Measurements from ENCODE around the gene GPR39.

Gene GPR39

DNA sequence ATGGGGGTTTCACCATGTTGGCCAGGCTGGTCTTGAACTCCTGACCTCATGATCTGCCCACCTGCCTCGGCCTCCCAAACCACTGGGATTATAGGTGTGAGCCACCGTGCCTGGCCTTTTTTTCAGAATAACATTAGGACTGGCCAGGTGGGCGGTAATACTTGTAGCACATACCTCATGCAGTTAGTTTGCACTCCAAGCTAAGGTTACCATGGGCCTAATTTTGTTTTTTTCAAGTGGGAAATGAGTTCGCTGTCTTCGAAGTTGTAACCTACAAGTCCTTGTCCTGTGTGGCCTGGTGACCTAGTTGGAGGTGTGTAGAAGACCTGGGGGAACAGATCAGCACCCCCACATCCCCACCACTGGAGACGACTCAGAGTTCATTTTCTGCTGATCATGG is 178.6 kb downstream of the GPR39 start:
- in situ Hi-C loops (cut with HindIII; ENCODE audit: low pct_unique_long_range_greater_than_20kb, low sequenced_read_pairs), result no loop called here
- TF ChIP-seq JUND (IDR thresholded peaks at IDR 0.05; ENCODE audit: low read depth), result no peak
- DNase-seq (ENCODE audit: low read depth in 1 of 2, low spot score in 1 of 2), result no peak

DNA sequence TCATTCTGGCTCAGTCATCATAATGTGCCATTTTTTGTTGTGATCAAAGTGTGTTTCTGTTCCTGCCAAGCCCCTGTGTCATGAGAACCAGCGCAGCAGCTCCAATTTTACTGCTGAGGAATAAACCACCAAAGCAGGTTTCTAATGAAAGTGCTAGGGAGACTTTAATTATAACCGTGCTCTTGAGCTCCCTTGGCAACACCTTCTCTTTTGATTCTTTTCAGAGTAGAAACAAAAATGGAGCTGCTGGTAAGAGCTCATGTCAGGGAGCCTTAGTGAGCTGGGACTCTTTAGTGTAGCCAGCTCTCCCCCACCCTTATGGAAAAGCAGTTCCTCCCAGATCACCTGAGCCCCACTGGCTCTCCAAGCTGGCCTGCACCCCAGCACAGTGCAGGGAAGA is 179.1 kb downstream of the GPR39 start:
- DNase-seq (ENCODE audit: low read depth in 1 of 2, low spot score in 1 of 2), result no peak
- TF ChIP-seq JUND (IDR thresholded peaks at IDR 0.05; ENCODE audit: low read depth), result no peak
- in situ Hi-C loops (cut with HindIII; ENCODE audit: low pct_unique_long_range_greater_than_20kb, low sequenced_read_pairs), result no loop called here

DNA sequence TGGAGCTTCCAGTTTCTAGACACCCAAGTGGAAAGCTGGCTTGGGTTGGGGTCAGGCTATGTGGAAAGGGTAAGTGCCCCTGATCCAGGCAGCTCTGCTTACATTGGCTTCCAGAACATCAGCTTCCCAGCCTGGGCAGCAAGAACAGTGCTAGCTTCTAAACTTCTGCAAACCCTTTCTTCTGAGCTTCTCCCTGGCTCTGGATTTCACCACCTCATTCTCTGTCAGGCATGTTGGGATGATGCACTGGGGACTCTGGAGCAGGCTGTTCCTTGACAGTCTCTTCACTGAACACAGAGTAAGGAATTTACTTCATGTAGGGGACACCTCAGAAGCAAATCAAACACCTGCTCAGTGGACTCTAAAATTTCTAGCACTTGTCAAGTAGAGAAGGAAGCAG is 180.6 kb downstream of the GPR39 start:
- no peak for DNase-seq (ENCODE audit: low read depth in 1 of 2, low spot score in 1 of 2)
- in situ Hi-C loops (cut with HindIII; ENCODE audit: low pct_unique_long_range_greater_than_20kb, low sequenced_read_pairs), result no loop called here
- TF ChIP-seq JUND (IDR thresholded peaks at IDR 0.05; ENCODE audit: low read depth), result no peak

DNA sequence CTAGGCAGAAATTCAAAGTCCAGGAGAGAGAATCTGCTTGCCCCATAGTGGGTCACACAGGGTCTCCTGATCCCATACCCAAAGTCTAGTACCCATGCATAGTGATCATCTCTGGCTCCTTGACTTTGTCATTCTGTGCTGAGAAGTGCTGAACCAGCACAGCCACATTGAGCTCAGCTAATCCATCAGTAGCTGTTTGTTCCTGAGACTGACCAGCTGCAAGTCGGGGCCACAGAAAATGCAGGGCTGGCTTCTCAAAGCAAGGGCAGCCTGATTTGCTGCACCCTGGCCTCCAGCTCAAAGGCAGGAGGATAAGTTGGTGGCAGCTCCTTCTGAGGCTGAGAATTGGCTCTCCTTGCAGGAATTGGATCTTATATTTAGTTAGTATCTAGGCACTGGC is 181.2 kb downstream of the GPR39 start:
- in situ Hi-C loops (cut with HindIII; ENCODE audit: low pct_unique_long_range_greater_than_20kb, low sequenced_read_pairs), result no loop called here
- no peak for TF ChIP-seq JUND (IDR thresholded peaks at IDR 0.05; ENCODE audit: low read depth)
- DNase-seq (ENCODE audit: low read depth in 1 of 2, low spot score in 1 of 2), result no peak

DNA sequence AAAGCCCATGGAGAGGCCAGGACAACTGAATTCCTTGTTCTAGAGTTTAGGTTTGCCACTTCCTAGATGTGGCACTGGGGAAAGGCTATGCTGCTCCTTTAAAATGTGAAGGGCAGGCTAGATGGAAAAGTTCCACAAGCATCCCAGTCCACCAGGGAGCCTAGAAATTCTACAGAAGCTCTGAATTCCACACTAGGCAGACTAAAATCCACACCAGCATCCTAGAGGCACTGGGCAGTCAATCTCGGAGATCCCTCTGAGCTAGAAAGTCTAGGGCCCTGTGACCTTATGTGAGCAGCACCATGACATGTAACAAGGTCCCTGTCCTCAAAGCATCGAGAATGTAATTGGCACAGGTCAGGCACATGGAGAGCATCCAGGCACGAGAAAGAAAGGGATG is 181.9 kb downstream of the GPR39 start:
- TF ChIP-seq JUND (IDR thresholded peaks at IDR 0.05; ENCODE audit: low read depth), result no peak
- no peak for DNase-seq (ENCODE audit: low read depth in 1 of 2, low spot score in 1 of 2)
- in situ Hi-C loops (cut with HindIII; ENCODE audit: low pct_unique_long_range_greater_than_20kb, low sequenced_read_pairs), result no loop called here

DNA sequence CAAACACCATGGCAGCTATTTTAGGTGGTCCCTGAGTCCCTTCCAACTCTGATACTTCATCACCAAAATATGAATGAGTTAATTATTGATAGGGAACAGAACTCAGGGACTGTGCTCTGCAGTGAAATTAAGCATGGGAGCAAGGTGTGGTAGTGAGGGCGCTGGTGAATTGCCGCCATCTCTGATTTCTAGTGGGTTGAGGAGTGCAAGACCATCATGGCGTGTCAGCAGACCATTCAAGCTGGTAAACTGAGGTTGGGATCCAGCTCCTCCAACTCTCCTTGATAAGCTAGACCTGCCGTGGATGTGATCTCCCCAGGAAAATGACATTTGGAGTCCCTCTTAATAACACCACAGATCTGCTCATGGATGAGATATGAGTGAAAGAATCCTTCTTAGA is 183.0 kb downstream of the GPR39 start:
- no peak for DNase-seq (ENCODE audit: low read depth in 1 of 2, low spot score in 1 of 2)
- TF ChIP-seq JUND (IDR thresholded peaks at IDR 0.05; ENCODE audit: low read depth), result no peak
- in situ Hi-C loops (cut with HindIII; ENCODE audit: low pct_unique_long_range_greater_than_20kb, low sequenced_read_pairs), result no loop called here

DNA sequence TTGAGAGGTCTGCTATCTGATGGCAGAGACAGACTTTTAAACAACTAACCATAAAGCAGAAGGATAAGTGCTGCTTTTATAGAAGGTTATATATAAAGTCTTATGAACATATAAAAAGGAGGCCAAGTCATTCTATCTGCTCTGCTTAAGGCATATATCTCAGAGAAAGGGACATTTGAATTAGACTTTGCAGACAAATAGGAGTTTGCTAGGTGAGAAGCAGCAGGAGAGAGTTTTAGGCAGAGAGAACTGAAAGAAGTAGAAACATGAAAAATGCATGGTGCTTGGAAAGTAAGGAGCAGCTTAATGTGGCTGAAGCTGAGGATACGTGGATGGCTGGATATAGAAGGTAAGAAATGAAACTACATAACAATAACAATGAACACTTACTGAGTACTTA is 188.0 kb downstream of the GPR39 start:
- no peak for DNase-seq (ENCODE audit: low read depth in 1 of 2, low spot score in 1 of 2)
- TF ChIP-seq JUND (IDR thresholded peaks at IDR 0.05; ENCODE audit: low read depth), result no peak
- in situ Hi-C loops (cut with HindIII; ENCODE audit: low pct_unique_long_range_greater_than_20kb, low sequenced_read_pairs), result no loop called here

DNA sequence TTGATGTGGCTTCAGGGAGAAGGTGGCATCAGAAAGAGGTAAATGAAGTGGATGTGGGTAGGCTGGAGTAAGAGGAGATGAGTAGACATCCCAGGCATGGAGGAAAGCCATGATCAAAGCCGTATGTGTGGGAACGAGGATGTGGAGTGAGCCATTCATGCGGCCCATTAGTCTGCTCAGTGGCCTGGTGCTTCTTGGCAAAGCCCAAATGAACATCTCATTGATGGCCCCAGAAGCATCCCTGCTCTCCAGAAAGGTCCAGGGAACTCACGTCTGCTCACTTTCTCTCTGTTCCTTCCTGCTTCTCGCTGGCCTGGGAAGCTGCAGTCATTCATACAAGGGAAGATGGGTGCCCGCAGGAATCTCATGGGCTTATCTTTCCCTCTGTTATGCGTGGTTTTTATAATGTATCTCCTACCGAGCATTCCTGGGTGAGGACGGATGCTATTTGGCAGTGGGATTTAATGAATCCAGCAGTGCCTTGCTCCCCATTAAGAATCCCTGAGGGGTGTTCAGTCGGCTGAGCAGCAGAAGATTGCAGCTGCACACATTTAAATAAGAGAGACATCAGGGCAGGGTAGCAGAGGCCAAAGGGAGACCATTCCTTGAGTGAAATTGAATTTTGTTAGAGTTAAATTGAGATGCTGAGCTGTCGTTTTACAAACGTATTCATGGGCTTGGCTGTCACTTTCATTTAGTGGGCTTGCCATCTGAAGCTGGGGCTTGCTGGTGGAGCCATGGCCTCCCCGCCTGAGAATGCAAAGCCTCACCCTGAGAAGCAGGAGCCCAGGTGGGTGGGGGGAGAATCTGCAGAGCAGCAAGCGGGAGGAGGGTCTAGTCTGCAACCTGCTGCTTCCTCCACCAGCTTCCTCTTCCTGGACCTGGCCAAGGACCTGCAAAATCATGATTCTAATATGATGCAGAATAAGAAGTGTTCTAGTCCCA is 188.9 kb downstream of the GPR39 start:
- no peak for DNase-seq (ENCODE audit: low read depth in 1 of 2, low spot score in 1 of 2)
- in situ Hi-C loops (cut with HindIII; ENCODE audit: low pct_unique_long_range_greater_than_20kb, low sequenced_read_pairs), result no loop called here
- TF ChIP-seq JUND (IDR thresholded peaks at IDR 0.05; ENCODE audit: low read depth), result no peak

DNA sequence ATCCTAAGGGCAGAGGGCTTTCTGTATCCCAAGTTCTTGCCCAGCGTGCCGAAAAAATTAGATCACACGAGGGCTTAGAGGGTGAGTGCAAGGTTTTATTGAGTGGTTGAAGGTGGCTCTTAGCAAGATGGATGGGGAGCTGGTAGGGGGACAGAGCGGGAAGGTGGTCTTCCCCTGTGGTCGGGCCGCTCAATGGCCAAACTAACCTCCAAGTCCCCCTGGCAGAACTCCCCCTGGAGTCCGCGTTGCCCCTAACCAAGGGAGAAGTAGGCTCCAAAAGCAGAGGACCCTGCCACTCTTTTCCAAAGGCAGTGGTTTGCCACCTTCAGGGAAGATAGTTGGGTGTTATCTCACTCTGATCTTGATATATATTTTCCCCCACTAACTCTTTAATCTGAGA is 190.0 kb downstream of the GPR39 start:
- TF ChIP-seq JUND (IDR thresholded peaks at IDR 0.05; ENCODE audit: low read depth), result no peak
- in situ Hi-C loops (cut with HindIII; ENCODE audit: low pct_unique_long_range_greater_than_20kb, low sequenced_read_pairs), result no loop called here
- DNase-seq (ENCODE audit: low read depth in 1 of 2, low spot score in 1 of 2), result no peak

DNA sequence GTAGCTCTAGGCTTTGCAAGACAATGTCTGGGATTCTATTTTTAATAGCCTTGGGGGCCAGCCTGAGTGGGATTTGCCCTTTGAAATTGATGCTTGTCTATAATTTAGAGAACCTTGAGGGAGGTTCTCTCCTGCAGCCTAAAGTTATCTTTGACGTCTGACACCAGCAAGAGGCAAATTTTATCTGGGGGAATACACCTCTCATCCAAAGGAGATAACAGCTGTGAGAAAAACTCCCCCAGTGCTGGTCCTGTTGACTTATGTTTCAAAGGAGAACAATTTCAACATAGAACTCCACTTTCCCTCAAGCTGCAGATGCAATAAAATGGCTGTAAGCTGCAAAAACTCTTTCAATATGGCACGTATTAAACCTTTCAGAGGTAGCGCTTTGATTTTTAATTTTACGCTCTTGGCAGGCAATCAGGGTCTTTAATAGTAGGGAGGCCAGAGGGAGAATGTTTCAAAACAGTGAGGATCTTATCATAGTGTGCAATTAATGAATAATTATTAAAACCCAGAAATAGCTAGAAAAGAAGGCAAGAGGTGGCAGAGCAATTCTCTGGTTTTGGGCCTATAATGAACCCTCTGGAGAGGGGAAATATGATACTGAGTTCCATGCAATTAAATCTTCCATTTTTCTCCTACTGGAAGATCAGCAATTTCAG is 191.0 kb downstream of the GPR39 start:
- in situ Hi-C loops (cut with HindIII; ENCODE audit: low pct_unique_long_range_greater_than_20kb, low sequenced_read_pairs), result no loop called here
- no peak for TF ChIP-seq JUND (IDR thresholded peaks at IDR 0.05; ENCODE audit: low read depth)
- no peak for DNase-seq (ENCODE audit: low read depth in 1 of 2, low spot score in 1 of 2)

DNA sequence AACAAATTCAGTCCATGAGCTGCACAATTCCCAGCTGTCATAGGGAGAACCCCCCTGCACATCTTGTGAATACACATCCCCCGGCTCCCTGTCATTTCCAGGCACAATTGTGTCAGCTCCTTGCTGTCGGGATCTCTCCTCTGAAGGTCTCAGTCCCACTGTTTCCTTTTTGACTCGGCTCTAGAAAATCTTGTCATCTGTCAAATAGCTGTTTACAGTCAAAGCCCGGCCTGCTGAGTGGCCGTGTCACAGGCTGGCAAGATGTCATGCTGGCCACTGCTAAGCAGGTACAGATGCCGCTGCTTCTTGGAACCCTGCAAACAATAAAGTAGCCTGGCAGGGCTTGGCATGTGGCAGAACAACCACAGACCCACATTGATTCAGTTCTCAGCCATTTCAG is 191.7 kb downstream of the GPR39 start:
- no peak for TF ChIP-seq JUND (IDR thresholded peaks at IDR 0.05; ENCODE audit: low read depth)
- in situ Hi-C loops (cut with HindIII; ENCODE audit: low pct_unique_long_range_greater_than_20kb, low sequenced_read_pairs), result no loop called here
- no peak for DNase-seq (ENCODE audit: low read depth in 1 of 2, low spot score in 1 of 2)

DNA sequence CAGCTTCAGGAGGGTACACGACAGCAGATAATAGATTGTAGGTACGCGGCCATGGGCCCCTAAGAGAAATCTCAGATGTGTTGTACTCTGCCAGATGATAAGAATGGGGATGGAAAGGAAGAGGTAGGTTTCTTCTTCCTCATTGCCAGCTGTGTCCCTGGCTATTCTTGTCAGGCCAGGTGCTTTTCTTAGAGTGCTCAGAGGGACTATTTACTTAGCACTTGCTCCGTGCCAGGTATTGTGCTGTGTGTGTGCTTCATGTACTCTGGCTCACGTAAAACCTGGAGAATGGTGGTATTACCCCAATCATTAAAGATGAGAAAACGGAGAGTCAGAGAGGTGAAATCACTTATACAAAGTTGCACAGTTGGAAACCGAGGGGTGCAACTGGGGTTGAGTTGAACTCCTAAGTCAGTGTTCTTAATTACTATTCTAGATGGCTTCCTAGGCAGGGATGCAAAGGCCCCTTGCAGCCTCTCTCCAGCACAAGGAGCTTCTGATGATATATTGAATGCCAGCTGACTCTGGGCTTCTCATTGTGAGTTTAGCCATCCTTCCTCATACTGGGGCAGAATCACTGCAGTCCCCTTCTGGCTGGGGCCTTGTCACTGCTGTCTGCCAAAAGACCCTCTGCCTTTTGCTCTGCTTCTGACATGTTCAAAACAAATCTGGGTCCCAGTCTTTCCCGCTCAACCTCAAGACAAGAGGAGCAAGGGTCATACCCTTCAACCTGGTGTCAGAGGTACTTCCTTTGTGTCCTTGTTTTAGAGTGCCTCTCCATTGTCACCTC is 192.7 kb downstream of the GPR39 start:
- in situ Hi-C loops (cut with HindIII; ENCODE audit: low pct_unique_long_range_greater_than_20kb, low sequenced_read_pairs), result no loop called here

DNA sequence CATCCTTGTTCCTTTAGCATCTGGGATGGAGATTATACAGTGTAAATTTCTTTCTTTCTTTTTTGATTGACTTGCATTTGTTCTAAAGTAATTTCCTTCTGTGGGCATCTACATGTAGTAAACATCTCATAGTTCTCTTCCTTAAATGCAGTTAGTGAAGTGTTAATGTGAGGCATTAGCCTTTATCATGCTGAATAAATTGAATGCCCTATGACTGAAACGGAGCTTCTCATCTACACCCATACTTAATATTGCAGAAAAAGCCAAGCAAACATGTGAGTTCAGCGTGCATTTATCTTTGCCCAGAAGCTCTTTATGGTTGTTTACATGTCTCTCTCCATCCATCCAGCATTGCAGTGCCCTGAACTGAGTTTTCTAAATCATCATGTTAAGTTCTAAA is 195.1 kb downstream of the GPR39 start:
- in situ Hi-C loops (cut with HindIII; ENCODE audit: low pct_unique_long_range_greater_than_20kb, low sequenced_read_pairs), result no loop called here
- no peak for TF ChIP-seq JUND (IDR thresholded peaks at IDR 0.05; ENCODE audit: low read depth)
- DNase-seq (ENCODE audit: low read depth in 1 of 2, low spot score in 1 of 2), result no peak

More for the DNA sequence above, 192.7 kb downstream of the GPR39 start:
- DNase-seq (ENCODE audit: low read depth in 1 of 2, low spot score in 1 of 2), result no peak
- no peak for TF ChIP-seq JUND (IDR thresholded peaks at IDR 0.05; ENCODE audit: low read depth)

Data from T47D (cell line).